ENCODE measurements around the gene PTGDS. TPM values are rescaled to one million over a fixed set of nuclear protein-coding genes. Genes with fewer than 3 reads are reported as not detected.

Gene PTGDS
- total RNA-seq, 2 experiments from 2014 or later, result not detected

DNA sequence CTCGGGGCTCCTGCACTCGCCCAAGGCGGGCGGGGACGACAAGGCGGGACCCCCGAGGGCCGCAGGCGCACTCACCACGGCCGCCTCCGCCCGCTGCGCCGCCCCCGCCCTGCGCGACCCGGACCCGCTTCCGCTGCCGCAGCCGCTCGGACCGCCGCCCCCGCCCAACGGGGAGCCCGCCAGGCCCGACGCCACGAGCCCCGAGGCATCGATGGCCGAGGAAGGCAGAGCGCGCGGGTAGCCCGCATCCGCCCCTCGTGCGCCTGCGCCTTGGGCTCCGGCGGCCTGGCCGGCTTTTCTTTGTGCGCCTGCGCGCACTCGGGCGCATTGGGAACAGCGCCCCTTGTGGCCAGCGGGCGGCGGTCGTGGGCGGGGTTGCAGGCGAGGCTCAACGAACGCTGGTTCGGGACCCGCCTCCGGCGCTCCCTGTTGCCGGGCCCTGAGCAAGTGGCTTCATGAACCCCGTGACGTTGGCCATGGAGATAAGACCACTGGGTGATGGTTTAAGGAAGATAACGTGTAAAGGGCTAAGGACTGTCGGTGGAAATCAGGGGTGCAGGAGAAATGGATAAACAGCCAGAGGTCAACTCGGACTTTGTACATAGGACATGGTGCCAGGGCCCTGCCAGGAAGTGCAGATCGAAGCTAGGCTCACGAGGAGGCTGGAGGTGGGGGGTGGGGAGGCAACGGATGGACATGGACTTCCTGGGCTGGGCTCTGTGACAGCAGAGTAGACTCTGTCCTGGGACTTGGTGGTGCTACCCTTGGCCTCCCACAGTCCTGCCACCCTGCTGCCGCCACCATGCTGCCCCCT lies 32.6 kb upstream of the PTGDS start, which contains the start of the genes C8G and FBXW5:
C8G (plus strand) TSS at position 725 of the 814 bp plus-strand sequence; CDS start at position 803, 78 bp downstream.
FBXW5 (minus strand) TSS at position 220 of the 814 bp plus-strand sequence. CDS start 655 bp downstream, outside the sequence.
- ChIA-PET POLR2A (interaction anchor here (0.6 to 1.0 kb wide), 2 partner anchors 43 to 75 kb away, joined by 3 read pairs; no protein-coding TSS in a partner anchor), CTCF (interaction anchor here (0.6 to 6.4 kb wide), 16 partner anchors 16 to 152 kb away, joined by 3 to 46 read pairs (median 4); partner anchors contain the start of genes AJM1, PAXX and PTGDS)

DNA sequence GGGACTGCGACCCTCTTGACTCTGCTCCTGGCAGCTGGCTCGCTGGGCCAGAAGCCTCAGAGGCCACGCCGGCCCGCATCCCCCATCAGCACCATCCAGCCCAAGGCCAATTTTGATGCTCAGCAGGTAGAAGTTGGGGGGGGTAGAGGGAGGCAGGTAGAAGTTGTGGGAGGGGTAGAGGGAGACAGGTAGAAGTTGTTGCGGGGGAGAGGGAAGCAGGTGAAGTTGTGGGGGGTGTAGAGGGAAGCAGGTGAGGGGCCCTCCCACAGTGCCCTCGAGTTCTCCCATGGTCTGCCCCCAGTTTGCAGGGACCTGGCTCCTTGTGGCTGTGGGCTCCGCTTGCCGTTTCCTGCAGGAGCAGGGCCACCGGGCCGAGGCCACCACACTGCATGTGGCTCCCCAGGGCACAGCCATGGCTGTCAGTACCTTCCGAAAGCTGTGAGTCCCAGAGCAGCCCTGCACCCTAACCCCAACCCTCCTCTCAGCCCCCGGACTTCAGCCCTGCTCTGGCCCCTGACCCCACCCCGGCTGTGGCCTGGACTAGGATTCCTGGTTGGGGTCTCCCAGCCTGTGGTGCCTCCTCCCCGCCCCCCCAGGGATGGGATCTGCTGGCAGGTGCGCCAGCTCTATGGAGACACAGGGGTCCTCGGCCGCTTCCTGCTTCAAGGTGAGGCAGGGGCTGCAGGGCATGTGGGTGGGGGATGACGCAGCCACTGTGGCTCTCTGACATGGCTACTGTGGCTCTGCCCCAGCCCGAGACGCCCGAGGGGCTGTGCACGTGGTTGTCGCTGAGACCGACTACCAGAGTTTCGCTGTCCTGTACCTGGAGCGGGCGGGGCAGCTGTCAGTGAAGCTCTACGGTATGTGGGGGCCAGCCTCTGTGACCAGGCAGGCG lies 31.7 kb upstream of the PTGDS start:
- POLR2A ChIA-PET, result no interaction called here

GRCh38 chr9:136946228-136947027 lies 30.9 kb upstream of the PTGDS start:
- ChIA-PET POLR2A (no interaction called here), CTCF (interaction anchor here (1.1 to 6.4 kb wide), 6 partner anchors 29 to 89 kb away, joined by 4 to 46 read pairs (median 5); partner anchors contain the start of genes ABCA2 and PAXX)

More for the DNA sequence above, 31.7 kb upstream of the PTGDS start:
- CTCF ChIA-PET, result interaction anchor here (0.6 to 6.4 kb wide), 11 partner anchors 29 to 123 kb away, joined by 3 to 46 read pairs (median 4); partner anchors contain the start of genes ABCA2, AJM1, PAXX and PTGDS

GRCh38 chr9:136947028-136947891 lies 30.0 kb upstream of the PTGDS start:
- ChIA-PET POLR2A (interaction anchor here (1.1 kb wide), 1 partner anchor 49 kb away, joined by 4 read pairs; the partner anchor contains the start of gene CLIC3), CTCF (interaction anchor here (0.9 to 6.4 kb wide), 16 partner anchors 9 to 100 kb away, joined by 3 to 46 read pairs (median 3); partner anchors contain the start of genes ABCA2, CLIC3, FUT7 and PAXX)

DNA sequence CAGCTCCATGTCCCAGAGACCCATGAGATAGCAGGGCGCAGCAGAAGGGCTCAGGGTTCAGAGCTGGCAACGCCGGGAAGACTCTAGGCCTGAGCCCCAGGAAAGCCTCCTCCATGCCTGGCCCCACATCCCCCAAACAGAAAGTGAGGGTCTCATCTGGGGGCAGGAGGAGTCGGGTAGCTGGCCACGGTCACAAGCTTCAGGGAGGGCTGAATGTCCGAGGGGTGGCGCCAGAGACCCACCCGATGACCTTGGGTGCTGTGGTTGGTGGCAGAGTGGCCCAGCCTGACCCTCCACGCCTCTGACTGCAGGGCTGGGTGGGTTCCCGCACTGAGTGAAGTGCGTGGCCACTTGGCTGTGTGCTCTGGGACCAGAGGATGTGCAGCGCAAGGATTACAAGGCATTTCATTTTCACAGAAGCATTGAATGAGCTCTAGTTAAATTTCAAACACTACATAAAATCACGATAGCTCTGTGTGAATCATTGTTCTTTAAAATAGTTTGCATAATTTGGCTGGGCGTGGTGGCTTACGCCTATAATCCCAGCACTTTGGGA lies 29.3 kb upstream of the PTGDS start:
- CTCF ChIA-PET, result interaction anchor here (0.6 to 6.4 kb wide), 19 partner anchors 10 to 180 kb away, joined by 3 to 46 read pairs (median 3); partner anchors contain the start of genes ABCA2, CLIC3, FUT7 and PAXX
- POLR2A ChIA-PET, result interaction anchor here (1.1 kb wide), 1 partner anchor 48 kb away, joined by 4 read pairs; the partner anchor contains the start of gene CLIC3

DNA sequence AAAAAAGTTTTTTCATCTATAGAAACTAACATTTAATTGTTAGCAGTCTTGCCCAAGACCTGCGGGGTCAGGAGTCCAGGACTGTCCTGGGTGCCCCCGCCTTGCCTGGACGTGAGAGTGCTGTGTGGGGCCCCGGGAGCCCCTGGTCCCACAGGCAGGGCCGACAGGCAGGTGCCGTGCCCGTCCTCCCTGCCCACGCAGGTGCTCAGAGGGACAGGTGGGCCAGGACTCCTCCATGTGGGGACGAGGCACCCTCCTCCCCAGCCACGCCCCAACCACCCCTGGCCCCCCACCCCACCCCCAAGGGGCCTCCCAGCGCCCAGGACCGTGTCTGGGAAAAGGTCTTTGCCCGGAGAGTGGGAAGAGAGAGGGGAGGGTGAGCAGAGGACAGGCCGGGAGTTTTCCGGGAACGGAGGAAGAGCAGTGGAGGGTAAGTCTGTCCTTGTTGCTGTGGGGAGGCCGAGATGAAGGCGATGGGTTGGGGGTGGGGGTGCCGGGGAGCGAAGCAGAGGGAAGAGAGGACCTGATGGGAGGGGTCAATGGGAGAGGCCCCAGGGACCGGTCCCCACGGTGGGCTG lies 28.0 kb upstream of the PTGDS start:
- CTCF ChIA-PET, result interaction anchor here (2.0 to 6.4 kb wide), 2 partner anchors 80 to 86 kb away, joined by 26 to 46 read pairs; partner anchors contain the start of gene ABCA2
- POLR2A ChIA-PET, result interaction anchor here (0.6 kb wide), 1 partner anchor 1007 kb away, joined by 4 read pairs; no protein-coding TSS in a partner anchor

- ChIA-PET CTCF (no interaction called here), POLR2A (interaction anchor here (0.6 kb wide), 1 partner anchor 1008 kb away, joined by 4 read pairs; no protein-coding TSS in a partner anchor)
Observed at GRCh38 chr9:136949817-136950655, 27.3 kb upstream of the PTGDS start.

- CTCF ChIA-PET, result interaction anchor here (0.9 kb wide), 1 partner anchor 80 kb away, joined by 4 read pairs; no protein-coding TSS in a partner anchor
- POLR2A ChIA-PET, result no interaction called here
Observed at GRCh38 chr9:136950656-136951276, 26.5 kb upstream of the PTGDS start.

- POLR2A ChIA-PET, result no interaction called here
Observed at GRCh38 chr9:136951541-136952320, 25.6 kb upstream of the PTGDS start, which contains the start of gene LCN12. LCN12 (plus strand) TSS chr9:136952273; CDS start chr9:136952328, 55 bp downstream.

DNA sequence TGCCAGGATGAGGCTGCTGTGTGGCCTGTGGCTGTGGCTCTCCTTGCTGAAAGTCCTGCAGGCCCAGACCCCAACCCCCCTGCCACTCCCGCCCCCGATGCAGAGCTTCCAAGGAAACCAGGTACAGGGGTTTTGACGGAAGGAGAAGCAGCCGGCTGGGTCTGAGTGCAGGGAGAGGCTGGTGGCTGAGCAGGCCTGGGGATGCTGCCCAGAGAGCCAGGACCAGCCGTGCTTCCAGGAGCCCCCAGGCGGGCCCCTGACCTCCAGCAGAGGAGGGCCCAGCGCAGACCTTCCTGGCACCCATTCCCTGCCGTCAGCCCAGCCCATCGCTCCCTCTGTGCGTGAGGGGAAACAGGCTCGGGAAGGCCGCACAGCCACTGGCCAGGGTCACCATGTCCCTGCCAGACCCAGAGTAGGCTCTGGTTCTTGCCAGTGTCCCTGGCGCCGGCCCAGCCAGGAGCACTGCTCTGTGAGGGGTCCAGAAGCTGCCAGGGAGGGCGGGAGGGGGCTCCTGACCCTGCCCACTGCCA lies 24.9 kb upstream of the PTGDS start:
- ChIA-PET CTCF (interaction anchor here (0.6 to 0.9 kb wide), 2 partner anchors 133 to 364 kb away, joined by 3 to 4 read pairs; no protein-coding TSS in a partner anchor), POLR2A (interaction anchor here (0.6 kb wide), 1 partner anchor 118 kb away, joined by 3 read pairs; the partner anchor contains the start of gene SAPCD2)

More at GRCh38 chr9:136951541-136952320, 25.6 kb upstream of the PTGDS start, which contains the start of gene LCN12:
- CTCF ChIA-PET, result interaction anchor here (0.6 to 0.9 kb wide), 2 partner anchors 79 to 364 kb away, joined by 3 to 4 read pairs; no protein-coding TSS in a partner anchor

DNA sequence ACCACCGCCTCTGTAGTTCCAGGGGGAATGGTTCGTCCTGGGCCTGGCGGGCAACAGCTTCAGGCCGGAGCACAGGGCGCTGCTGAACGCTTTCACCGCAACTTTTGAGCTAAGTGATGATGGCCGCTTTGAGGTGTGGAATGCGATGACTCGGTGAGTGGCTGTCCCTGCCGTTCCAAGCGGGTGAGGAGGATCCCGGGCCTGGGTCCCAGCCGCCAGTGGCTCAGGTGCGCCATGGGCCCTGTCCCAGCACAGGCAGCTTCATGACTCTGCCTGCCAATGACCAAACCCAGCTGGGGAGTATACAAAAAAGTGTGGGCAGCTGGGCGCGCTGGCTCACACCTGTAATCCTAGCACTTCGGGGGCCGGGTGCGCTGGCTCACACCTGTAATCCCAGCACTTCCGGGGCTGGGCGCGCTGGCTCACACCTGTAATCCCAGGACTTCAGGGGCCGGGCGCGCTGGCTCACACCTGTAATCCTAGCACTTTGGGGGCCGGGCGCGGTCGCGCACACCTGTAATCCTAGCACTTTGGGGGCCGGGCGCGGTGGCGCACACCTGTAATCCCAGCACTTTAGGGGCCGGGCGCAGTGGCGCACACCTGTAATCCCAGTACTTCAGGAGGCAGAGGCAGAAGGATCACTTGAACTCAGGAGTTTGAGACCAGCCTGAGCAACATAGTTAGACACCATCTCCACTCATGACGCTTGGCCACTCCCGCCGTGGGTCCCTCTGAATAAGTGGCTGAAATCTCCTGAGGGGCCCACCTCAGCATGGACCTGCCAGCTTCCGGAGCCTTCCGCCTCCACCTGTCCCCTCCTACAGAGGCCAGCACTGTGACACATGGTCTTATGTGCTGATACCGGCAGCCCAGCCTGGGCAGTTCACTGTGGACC lies 24.2 kb upstream of the PTGDS start:
- POLR2A ChIA-PET, result interaction anchor here (0.6 to 1.7 kb wide), 2 partner anchors 18 to 117 kb away, joined by 3 to 5 read pairs; partner anchors contain the start of gene SAPCD2

DNA sequence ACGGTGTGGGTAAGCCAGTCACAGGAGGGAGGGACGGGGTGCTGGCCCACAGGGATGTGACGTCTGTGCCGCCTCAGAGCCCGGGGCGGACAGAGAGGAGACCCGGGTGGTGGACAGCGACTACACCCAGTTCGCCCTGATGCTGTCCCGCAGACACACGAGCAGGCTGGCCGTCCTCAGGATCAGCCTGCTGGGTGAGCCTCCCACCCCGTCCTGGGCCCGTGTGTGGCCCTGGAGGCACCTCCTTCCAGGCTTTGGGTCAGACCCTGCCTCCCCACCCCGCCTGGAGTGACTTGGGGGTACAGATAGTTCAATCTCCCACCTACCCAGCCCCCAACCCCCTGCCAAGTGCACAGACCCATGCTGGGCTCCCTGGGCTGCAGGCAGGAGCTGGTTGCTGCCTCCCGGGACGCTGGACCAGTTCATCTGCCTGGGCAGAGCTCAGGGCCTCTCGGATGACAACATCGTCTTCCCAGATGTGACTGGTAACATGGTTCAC lies 23.5 kb upstream of the PTGDS start:
- CTCF ChIA-PET, result interaction anchor here (0.9 kb wide), 1 partner anchor 21 kb away, joined by 3 read pairs; no protein-coding TSS in a partner anchor
- POLR2A ChIA-PET, result interaction anchor here (1.7 kb wide), 1 partner anchor 17 kb away, joined by 5 read pairs; no protein-coding TSS in a partner anchor

More for the DNA sequence above, 24.2 kb upstream of the PTGDS start:
- CTCF ChIA-PET, result interaction anchor here (0.9 kb wide), 1 partner anchor 132 kb away, joined by 4 read pairs; no protein-coding TSS in a partner anchor
